ENCODE data around the gene NUCKS1. TPM values are rescaled to one million over a fixed set of nuclear protein-coding genes. Genes with fewer than 3 reads are reported as not detected.
A peak's percentile ranks its signal among the peaks of the same experiment; 100 is the strongest.

Gene NUCKS1
- total RNA-seq, 1 experiment from 2014 or later = 319 TPM

DNA sequence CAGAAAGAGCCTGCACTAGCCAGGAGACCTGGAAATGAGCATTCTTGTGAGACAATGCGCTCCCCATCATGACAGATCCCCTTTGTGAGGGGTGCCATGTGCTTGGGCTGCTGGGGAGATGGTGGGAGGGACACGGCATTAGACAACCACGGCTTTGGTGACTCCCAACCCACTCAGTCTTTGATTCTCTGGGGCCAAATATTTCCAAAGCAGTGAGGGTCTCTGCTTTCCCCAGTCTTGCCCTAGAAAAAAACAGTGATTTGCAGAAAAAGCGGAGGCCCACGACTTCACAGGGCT lies 79.9 kb downstream of the NUCKS1 start:
- H3K79me2 ChIP-seq (ENCODE audit: low read depth) = peaks cover 84% of the 10 kb centered on the region
- H3K27ac ChIP-seq = no peak overlapping the region; the same call in 1 of the 2 replicates
- no peak for DNase-seq
- POLR2A ChIA-PET (ENCODE audit: unreplicated experiment) = no interaction called here
- CTCF ChIA-PET = no interaction called here
- no peaks in the 10 kb centered on the region for H3K9me2 ChIP-seq (ENCODE audit: insufficient read depth)
- no peaks in the 10 kb centered on the region for H3K27me3 ChIP-seq (ENCODE audit: insufficient read depth, low read depth)
- peak overlapping the region; percentile 72 for H3K4me2 ChIP-seq
- peaks cover 87% of the 10 kb centered on the region for H3K4me1 ChIP-seq (replicated peaks; ENCODE audit: insufficient read depth)
- no TSS peak for BruUV-seq (replicated peaks)
- TF ChIP-seq, protein P1, sequence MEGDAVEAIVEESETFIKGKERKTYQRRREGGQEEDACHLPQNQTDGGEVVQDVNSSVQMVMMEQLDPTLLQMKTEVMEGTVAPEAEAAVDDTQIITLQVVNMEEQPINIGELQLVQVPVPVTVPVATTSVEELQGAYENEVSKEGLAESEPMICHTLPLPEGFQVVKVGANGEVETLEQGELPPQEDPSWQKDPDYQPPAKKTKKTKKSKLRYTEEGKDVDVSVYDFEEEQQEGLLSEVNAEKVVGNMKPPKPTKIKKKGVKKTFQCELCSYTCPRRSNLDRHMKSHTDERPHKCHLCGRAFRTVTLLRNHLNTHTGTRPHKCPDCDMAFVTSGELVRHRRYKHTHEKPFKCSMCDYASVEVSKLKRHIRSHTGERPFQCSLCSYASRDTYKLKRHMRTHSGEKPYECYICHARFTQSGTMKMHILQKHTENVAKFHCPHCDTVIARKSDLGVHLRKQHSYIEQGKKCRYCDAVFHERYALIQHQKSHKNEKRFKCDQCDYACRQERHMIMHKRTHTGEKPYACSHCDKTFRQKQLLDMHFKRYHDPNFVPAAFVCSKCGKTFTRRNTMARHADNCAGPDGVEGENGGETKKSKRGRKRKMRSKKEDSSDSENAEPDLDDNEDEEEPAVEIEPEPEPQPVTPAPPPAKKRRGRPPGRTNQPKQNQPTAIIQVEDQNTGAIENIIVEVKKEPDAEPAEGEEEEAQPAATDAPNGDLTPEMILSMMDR (conservative IDR thresholded peaks at IDR 0.05) = no peak
- TF ChIP-seq EZH2 (IDR thresholded peaks at IDR 0.05; ENCODE audit: low read depth) = no peak
- peaks cover 68% of the 10 kb centered on the region for H3F3A ChIP-seq (ENCODE audit: insufficient read depth, low read depth)
- no peak overlapping the region for H2AFZ ChIP-seq
- H3K4me3 ChIP-seq = no peak overlapping the region
- H3K9me3 ChIP-seq (ENCODE audit: insufficient read depth, low read depth) = no peaks in the 10 kb centered on the region
- H4K20me1 ChIP-seq (ENCODE audit: insufficient read depth) = no peaks in the 10 kb centered on the region
- no peaks in the 10 kb centered on the region; the same call in 1 of the 2 replicates for H3K36me3 ChIP-seq (ENCODE audit: low read depth)
- intact Hi-C loops (cut with micrococcal nuclease; ENCODE audit: unreplicated experiment) = no loop called here

DNA sequence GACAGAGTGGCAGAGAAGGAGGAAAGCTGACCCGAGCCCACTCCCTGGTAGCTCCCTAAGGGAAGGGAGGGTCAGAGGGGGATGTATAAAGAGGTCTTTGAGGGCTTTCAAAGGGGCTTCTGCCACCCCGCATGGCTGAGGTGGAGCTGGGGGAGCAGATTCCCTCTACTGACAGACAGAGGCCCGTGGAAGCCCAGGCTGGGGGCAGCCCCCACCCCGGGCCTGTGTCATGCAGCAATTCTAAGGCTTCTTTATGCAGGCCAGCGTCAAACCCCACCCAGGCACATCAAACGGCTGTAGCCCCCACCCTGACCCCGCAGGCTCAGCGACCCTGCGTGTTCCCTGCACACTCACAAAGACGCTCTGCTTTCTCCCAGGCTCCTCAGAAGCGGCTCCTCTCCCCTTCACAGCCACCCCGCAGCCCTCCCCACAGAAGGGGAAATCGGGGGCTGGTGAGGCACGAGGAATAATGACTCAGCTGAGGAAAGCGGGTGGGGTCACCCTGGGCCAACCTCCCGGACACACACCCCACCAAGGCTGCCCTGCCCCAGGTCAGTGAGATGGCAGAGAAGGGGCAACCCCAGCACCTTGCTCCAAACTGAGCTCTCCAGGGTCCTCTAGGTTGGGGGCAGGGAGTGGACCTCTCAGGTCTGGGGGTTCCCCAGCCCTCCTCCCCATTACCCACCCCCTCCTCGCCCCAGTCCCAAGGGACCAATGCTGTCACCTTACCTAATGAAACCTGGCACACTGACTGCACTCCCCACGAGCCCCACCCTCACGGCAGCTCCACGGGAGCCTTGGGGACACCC lies 80.4 kb downstream of the NUCKS1 start:
- peaks cover 93% of the 10 kb centered on the region for H3K4me1 ChIP-seq (replicated peaks; ENCODE audit: insufficient read depth)
- peaks cover 74% of the 10 kb centered on the region for H3F3A ChIP-seq (ENCODE audit: insufficient read depth, low read depth)
- intact Hi-C loops (cut with micrococcal nuclease; ENCODE audit: unreplicated experiment) = no loop called here
- no peaks in the 10 kb centered on the region for H4K20me1 ChIP-seq (ENCODE audit: insufficient read depth)
- no peak overlapping the region; the same call in 1 of the 2 replicates for H3K4me3 ChIP-seq
- peaks cover 79% of the 10 kb centered on the region for H3K79me2 ChIP-seq (ENCODE audit: low read depth)
- no TSS peak for BruUV-seq (replicated peaks)
- no peak for TF ChIP-seq EZH2 (IDR thresholded peaks at IDR 0.05; ENCODE audit: low read depth)
- TF ChIP-seq, protein P1 (conservative IDR thresholded peaks at IDR 0.05) = no peak
- peak overlapping the region; percentile 45 for H3K27ac ChIP-seq
- H2AFZ ChIP-seq = no peak overlapping the region
- no peak for DNase-seq
- ChIA-PET CTCF (no interaction called here), POLR2A (ENCODE audit: unreplicated experiment) (no interaction called here)
- H3K9me2 ChIP-seq (ENCODE audit: insufficient read depth) = no peaks in the 10 kb centered on the region
- H3K27me3 ChIP-seq (ENCODE audit: insufficient read depth, low read depth) = no peaks in the 10 kb centered on the region
- H3K36me3 ChIP-seq (ENCODE audit: low read depth) = no peaks in the 10 kb centered on the region; the same call in 1 of the 2 replicates
- peak overlapping the region; percentile 72 for H3K4me2 ChIP-seq
- no peaks in the 10 kb centered on the region for H3K9me3 ChIP-seq (ENCODE audit: insufficient read depth, low read depth)

DNA sequence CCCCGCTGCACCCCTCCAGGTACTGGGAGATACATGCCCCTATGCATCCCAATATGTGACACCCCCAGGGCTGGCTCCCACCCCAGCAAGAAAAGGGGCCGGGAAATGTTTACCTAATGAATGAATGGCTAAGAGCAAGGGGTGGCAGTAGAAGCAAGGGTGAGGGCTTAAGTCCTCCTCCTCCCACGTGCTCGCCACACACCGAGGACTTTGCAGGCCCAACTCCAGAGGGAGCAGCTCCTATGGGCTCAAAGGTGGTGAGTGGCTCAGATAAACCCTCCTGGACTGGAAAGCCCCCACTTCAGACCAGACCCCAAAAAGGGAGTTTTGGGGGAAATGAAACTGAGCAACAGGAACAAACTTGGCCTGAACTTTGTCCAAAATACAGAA lies 81.0 kb downstream of the NUCKS1 start:
- H3K27me3 ChIP-seq (ENCODE audit: insufficient read depth, low read depth) = no peaks in the 10 kb centered on the region
- DNase-seq = no peak
- H3K9me3 ChIP-seq (ENCODE audit: insufficient read depth, low read depth) = no peaks in the 10 kb centered on the region
- POLR2A ChIA-PET (ENCODE audit: unreplicated experiment) = no interaction called here
- peaks cover 80% of the 10 kb centered on the region for H3K79me2 ChIP-seq (ENCODE audit: low read depth)
- intact Hi-C loops (cut with micrococcal nuclease; ENCODE audit: unreplicated experiment) = no loop called here
- CTCF ChIA-PET = no interaction called here
- BruUV-seq (replicated peaks) = no TSS peak
- H3F3A ChIP-seq (ENCODE audit: insufficient read depth, low read depth) = peaks cover 70% of the 10 kb centered on the region
- peaks cover 2% of the 10 kb centered on the region; the same call in 1 of the 2 replicates for H3K36me3 ChIP-seq (ENCODE audit: low read depth)
- peak overlapping the region; percentile 45 for H3K27ac ChIP-seq
- H2AFZ ChIP-seq = no peak overlapping the region
- H4K20me1 ChIP-seq (ENCODE audit: insufficient read depth) = no peaks in the 10 kb centered on the region
- no peak for TF ChIP-seq EZH2 (IDR thresholded peaks at IDR 0.05; ENCODE audit: low read depth)
- TF ChIP-seq, protein P1 (conservative IDR thresholded peaks at IDR 0.05) = no peak
- H3K4me1 ChIP-seq (replicated peaks; ENCODE audit: insufficient read depth) = peaks cover 98% of the 10 kb centered on the region
- H3K9me2 ChIP-seq (ENCODE audit: insufficient read depth) = no peaks in the 10 kb centered on the region
- no peak overlapping the region; the same call in 1 of the 2 replicates for H3K4me3 ChIP-seq
- peak overlapping the region; percentile 72 for H3K4me2 ChIP-seq

All from PC-9 (cell line).